Glomerular endothelial cell (primary cell): ENCODE results near the gene PTTG2. TPM values are rescaled to one million over a fixed set of nuclear protein-coding genes. Genes with fewer than 3 reads are reported as not detected.
A peak's percentile ranks its signal among the peaks of the same experiment; 100 is the strongest.
"Not testable (repeated sequence)": the region's sequence is repeated elsewhere in the genome, so short reads cannot be mapped to it uniquely, and the experiment has no call there.

Source experiments
- DNase-seq: peaks from one replicate; pipeline ENCODE4 v3.0.0-alpha.2; 2011; ENCODE audit warnings: low read depth, low spot score; ENCODE audit errors: extremely low read depth
- total RNA-seq: library from RNA; depleted of rRNA; stranded (reverse); fragments of >200 nt; gene quantifications from 2 replicates; pipeline ENCODE4 v1.2.3, GENCODE V29; 2015

Gene PTTG2
- total RNA-seq, 1 donor from 2014 or later, result not detected

- DNase-seq, result no peak
These were observed 6.4 kb upstream of the PTTG2 start for GRCh38 chr4:37953620-37954293.

GRCh38 chr4:37956941-37957340 is 3.3 kb upstream of the PTTG2 start:
- no peak for DNase-seq

GRCh38 chr4:37958932-37959331 is 1.3 kb upstream of the PTTG2 start:
- no peak for DNase-seq

GRCh38 chr4:37960679-37961450 is 667 bp downstream of the PTTG2 start:
- DNase-seq, result no peak

- DNase-seq, result no peak
These were observed 4.7 kb downstream of the PTTG2 start for GRCh38 chr4:37964734-37965457.

- no peak for DNase-seq
These were observed 5.8 kb downstream of the PTTG2 start for GRCh38 chr4:37966044-37966443.

GRCh38 chr4:37967736-37968135 is 7.5 kb downstream of the PTTG2 start:
- no peak for DNase-seq

- no peak for DNase-seq
These were observed 8.5 kb downstream of the PTTG2 start for GRCh38 chr4:37968747-37969146.

GRCh38 chr4:37970702-37971101 is 10.5 kb downstream of the PTTG2 start:
- peak; percentile 45 for DNase-seq

- DNase-seq, result no peak
These were observed 11.0 kb downstream of the PTTG2 start for GRCh38 chr4:37971202-37971601.

- no peak for DNase-seq
These were observed 13.2 kb downstream of the PTTG2 start for GRCh38 chr4:37973441-37973840.

- DNase-seq, result not testable (repeated sequence)
These were observed 15.2 kb downstream of the PTTG2 start for GRCh38 chr4:37975321-37975822.

- DNase-seq, result no peak
These were observed 16.3 kb downstream of the PTTG2 start for GRCh38 chr4:37976507-37976906.

GRCh38 chr4:37976991-37977470 is 16.8 kb downstream of the PTTG2 start:
- no peak for DNase-seq

GRCh38 chr4:37977471-37978247 is 17.5 kb downstream of the PTTG2 start:
- peak; percentile 22 for DNase-seq

GRCh38 chr4:37978248-37978924 is 18.2 kb downstream of the PTTG2 start:
- DNase-seq, result no peak

- no peak for DNase-seq
These were observed 20.0 kb downstream of the PTTG2 start for GRCh38 chr4:37980246-37980645.

- DNase-seq, result no peak
These were observed 21.2 kb downstream of the PTTG2 start for GRCh38 chr4:37981425-37981824.

GRCh38 chr4:37981844-37982720 is 21.9 kb downstream of the PTTG2 start:
- no peak for DNase-seq
